SK-N-SH treated with all-trans-retinoic acid at 6 μM for 48 hours (cell line): Measurements from ENCODE around the gene GNA12.

Experiments
- ARNTL ChIP-seq: fragments of 450-650 bp; formaldehyde crosslinking; IDR thresholded peaks from 2 replicates; pipeline ENCODE4 v1.5.0; 2020; ENCODE audit warnings: low read depth, mild to moderate bottlenecking, moderate library complexity, borderline replicate concordance
- BACH2 ChIP-seq: fragments of 250-450 bp; sonication (Bioruptor Pico); IDR thresholded peaks from 2 replicates; pipeline ENCODE4 v1.9.0; 2021; ENCODE audit warnings: mild to moderate bottlenecking, borderline replicate concordance
- PPARA ChIP-seq: fragments of 250-450 bp; sonication (Bioruptor Pico); IDR thresholded peaks from 2 replicates; pipeline ENCODE4 v1.5.0; 2020; ENCODE audit warnings: mild to moderate bottlenecking, borderline replicate concordance
- RARB ChIP-seq: fragments of 250-450 bp; sonication (Bioruptor Pico); IDR thresholded peaks from 2 replicates; pipeline ENCODE4 v1.8.0; 2021; ENCODE audit warnings: mild to moderate bottlenecking, moderate library complexity
- SNAI2 ChIP-seq: fragments of 250-450 bp; sonication (Bioruptor Pico); IDR thresholded peaks from 2 replicates; pipeline ENCODE4 v1.5.0; 2020; ENCODE audit warnings: mild to moderate bottlenecking, moderate library complexity
- TCF4 ChIP-seq: fragments of 250-450 bp; sonication (Bioruptor Pico); IDR thresholded peaks from 2 replicates; pipeline ENCODE4 v1.8.0; 2021; ENCODE audit warnings: mild to moderate bottlenecking, moderate library complexity, borderline replicate concordance
- ZC3H10 ChIP-seq: fragments of 250-450 bp; sonication (Bioruptor Pico); IDR thresholded peaks from 2 replicates; pipeline ENCODE4 v1.5.1; 2021; ENCODE audit warnings: mild to moderate bottlenecking, moderate library complexity
- ZNF565 ChIP-seq: fragments of 450-650 bp; formaldehyde crosslinking; conservative IDR thresholded peaks from 2 replicates; pipeline ENCODE4 v1.5.0; 2020; ENCODE audit warnings: low read depth, mild to moderate bottlenecking, moderate library complexity
- TF ChIP-seq, protein P1 (sequence below): fragments of 250-450 bp; sonication (Bioruptor Pico); IDR thresholded peaks from 2 replicates; pipeline ENCODE4 v1.5.1; 2020; ENCODE audit warnings: low read depth, mild to moderate bottlenecking, moderate library complexity
- TF ChIP-seq, protein P2 (sequence below): fragments of 250-450 bp; sonication (Bioruptor Pico); IDR thresholded peaks from 2 replicates; pipeline ENCODE4 v1.8.0; 2020; ENCODE audit warnings: mild to moderate bottlenecking, moderate library complexity, borderline replicate concordance
- TF ChIP-seq, protein P3 (sequence below): fragments of 250-450 bp; sonication (Bioruptor Pico); IDR thresholded peaks from 2 replicates; pipeline ENCODE4 v1.5.0; 2020; ENCODE audit warnings: mild to moderate bottlenecking, moderate library complexity
- TF ChIP-seq, protein P4 (sequence below): fragments of 250-450 bp; sonication (Bioruptor Pico); IDR thresholded peaks from 2 replicates; pipeline ENCODE4 v1.5.1; 2021; ENCODE audit warnings: mild to moderate bottlenecking, moderate library complexity
- TF ChIP-seq, protein P5 (sequence below): fragments of 250-450 bp; sonication (Bioruptor Pico); IDR thresholded peaks from 2 replicates; pipeline ENCODE4 v1.8.0; 2021; ENCODE audit warnings: low read depth, mild to moderate bottlenecking, moderate library complexity, borderline replicate concordance

DNA sequence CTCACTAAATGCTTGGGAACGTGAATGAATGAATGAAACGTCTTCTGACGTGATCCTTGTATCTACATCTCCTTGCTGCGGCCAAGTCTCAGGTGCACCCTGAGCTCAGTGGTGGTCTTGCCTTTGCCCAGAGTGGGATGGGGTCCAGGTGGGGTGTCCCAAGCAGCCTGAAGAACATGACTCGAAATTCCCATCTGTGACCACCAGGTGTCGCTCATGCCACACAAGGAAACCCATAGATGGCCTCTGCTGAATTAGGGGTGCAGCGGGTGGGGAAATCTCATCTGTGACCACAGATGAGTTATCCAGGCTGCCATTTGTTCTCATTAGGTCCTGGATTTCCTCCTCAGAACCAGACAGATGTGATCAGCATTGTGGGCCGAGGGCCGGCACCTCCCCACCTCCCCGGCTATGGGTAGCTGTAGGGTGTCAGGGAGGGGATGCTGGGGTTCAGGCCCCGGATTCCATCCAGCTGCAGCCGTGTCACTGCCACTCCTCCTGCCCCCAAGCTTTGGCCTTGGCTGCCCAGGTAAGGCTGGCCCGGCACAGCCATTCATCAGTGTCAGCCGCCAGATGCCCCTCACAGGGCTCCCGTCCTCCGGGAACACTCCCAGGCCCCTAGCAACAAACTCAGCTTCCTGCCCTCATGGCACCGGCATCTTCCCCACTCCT, 21.0 kb upstream of the GNA12 start:
- TF ChIP-seq, protein P1, sequence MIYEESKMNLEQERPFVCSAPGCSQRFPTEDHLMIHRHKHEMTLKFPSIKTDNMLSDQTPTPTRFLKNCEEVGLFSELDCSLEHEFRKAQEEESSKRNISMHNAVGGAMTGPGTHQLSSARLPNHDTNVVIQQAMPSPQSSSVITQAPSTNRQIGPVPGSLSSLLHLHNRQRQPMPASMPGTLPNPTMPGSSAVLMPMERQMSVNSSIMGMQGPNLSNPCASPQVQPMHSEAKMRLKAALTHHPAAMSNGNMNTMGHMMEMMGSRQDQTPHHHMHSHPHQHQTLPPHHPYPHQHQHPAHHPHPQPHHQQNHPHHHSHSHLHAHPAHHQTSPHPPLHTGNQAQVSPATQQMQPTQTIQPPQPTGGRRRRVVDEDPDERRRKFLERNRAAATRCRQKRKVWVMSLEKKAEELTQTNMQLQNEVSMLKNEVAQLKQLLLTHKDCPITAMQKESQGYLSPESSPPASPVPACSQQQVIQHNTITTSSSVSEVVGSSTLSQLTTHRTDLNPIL (CRISPR knock-in tag), result no peak
- no peak for TF ChIP-seq TCF4 (CRISPR knock-in tag)
- TF ChIP-seq, protein P2, sequence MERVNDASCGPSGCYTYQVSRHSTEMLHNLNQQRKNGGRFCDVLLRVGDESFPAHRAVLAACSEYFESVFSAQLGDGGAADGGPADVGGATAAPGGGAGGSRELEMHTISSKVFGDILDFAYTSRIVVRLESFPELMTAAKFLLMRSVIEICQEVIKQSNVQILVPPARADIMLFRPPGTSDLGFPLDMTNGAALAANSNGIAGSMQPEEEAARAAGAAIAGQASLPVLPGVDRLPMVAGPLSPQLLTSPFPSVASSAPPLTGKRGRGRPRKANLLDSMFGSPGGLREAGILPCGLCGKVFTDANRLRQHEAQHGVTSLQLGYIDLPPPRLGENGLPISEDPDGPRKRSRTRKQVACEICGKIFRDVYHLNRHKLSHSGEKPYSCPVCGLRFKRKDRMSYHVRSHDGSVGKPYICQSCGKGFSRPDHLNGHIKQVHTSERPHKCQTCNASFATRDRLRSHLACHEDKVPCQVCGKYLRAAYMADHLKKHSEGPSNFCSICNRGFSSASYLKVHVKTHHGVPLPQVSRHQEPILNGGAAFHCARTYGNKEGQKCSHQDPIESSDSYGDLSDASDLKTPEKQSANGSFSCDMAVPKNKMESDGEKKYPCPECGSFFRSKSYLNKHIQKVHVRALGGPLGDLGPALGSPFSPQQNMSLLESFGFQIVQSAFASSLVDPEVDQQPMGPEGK (CRISPR knock-in tag), result no peak
- TF ChIP-seq BACH2 (CRISPR knock-in tag), result no peak
- no peak for TF ChIP-seq PPARA (CRISPR knock-in tag)
- TF ChIP-seq ZNF565 (CRISPR knock-in tag), result no peak
- TF ChIP-seq ARNTL (CRISPR knock-in tag), result no peak
- TF ChIP-seq ZC3H10 (CRISPR knock-in tag), result no peak
- TF ChIP-seq, protein P3, sequence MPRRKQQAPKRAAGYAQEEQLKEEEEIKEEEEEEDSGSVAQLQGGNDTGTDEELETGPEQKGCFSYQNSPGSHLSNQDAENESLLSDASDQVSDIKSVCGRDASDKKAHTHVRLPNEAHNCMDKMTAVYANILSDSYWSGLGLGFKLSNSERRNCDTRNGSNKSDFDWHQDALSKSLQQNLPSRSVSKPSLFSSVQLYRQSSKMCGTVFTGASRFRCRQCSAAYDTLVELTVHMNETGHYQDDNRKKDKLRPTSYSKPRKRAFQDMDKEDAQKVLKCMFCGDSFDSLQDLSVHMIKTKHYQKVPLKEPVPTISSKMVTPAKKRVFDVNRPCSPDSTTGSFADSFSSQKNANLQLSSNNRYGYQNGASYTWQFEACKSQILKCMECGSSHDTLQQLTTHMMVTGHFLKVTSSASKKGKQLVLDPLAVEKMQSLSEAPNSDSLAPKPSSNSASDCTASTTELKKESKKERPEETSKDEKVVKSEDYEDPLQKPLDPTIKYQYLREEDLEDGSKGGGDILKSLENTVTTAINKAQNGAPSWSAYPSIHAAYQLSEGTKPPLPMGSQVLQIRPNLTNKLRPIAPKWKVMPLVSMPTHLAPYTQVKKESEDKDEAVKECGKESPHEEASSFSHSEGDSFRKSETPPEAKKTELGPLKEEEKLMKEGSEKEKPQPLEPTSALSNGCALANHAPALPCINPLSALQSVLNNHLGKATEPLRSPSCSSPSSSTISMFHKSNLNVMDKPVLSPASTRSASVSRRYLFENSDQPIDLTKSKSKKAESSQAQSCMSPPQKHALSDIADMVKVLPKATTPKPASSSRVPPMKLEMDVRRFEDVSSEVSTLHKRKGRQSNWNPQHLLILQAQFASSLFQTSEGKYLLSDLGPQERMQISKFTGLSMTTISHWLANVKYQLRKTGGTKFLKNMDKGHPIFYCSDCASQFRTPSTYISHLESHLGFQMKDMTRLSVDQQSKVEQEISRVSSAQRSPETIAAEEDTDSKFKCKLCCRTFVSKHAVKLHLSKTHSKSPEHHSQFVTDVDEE (CRISPR knock-in tag), result no peak
- TF ChIP-seq, protein P4, sequence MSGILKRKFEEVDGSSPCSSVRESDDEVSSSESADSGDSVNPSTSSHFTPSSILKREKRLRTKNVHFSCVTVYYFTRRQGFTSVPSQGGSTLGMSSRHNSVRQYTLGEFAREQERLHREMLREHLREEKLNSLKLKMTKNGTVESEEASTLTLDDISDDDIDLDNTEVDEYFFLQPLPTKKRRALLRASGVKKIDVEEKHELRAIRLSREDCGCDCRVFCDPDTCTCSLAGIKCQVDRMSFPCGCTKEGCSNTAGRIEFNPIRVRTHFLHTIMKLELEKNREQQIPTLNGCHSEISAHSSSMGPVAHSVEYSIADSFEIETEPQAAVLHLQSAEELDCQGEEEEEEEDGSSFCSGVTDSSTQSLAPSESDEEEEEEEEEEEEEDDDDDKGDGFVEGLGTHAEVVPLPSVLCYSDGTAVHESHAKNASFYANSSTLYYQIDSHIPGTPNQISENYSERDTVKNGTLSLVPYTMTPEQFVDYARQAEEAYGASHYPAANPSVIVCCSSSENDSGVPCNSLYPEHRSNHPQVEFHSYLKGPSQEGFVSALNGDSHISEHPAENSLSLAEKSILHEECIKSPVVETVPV (CRISPR knock-in tag), result no peak
- no peak for TF ChIP-seq RARB
- TF ChIP-seq SNAI2 (CRISPR knock-in tag), result no peak
- TF ChIP-seq, protein P5, sequence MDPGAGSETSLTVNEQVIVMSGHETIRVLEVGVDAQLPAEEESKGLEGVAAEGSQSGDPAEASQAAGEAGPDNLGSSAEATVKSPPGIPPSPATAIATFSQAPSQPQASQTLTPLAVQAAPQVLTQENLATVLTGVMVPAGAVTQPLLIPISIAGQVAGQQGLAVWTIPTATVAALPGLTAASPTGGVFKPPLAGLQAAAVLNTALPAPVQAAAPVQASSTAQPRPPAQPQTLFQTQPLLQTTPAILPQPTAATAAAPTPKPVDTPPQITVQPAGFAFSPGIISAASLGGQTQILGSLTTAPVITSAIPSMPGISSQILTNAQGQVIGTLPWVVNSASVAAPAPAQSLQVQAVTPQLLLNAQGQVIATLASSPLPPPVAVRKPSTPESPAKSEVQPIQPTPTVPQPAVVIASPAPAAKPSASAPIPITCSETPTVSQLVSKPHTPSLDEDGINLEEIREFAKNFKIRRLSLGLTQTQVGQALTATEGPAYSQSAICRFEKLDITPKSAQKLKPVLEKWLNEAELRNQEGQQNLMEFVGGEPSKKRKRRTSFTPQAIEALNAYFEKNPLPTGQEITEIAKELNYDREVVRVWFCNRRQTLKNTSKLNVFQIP (CRISPR knock-in tag), result no peak
